AG04449 (cell line): ENCODE measurements around the gene EMP2.

ENCODE experiments used
- CTCF ChIA-PET: fragments of 350-600 bp; formaldehyde crosslinking; extraction: SDS; loops from one replicate; lab custom pipeline; 2021; ENCODE audit warnings: antibody characterized with exemption; lab: Yijun Ruan, JAX
- POLR2A ChIA-PET: fragments of 400-600, 350-600 bp; formaldehyde crosslinking; extraction: SDS; loops from one replicate; lab custom pipeline; 2020; ENCODE audit warnings: antibody characterized with exemption, inconsistent platforms; lab: Yijun Ruan, JAX
- DNase-seq: peaks from one replicate; pipeline ENCODE4 v3.0.0-alpha.2; 2010; ENCODE audit warnings: low read depth, low spot score
- H3K4me3 ChIP-seq: 2 replicates; pipeline ENCODE4 v1.5.1; 2011; ENCODE audit warnings: low read depth, mild to moderate bottlenecking, control low read depth, low read length
- TF ChIP-seq, protein P1 (sequence below): IDR thresholded peaks from one replicate; pipeline ENCODE4 v1.5.1; 2011; ENCODE audit warnings: mild to moderate bottlenecking, moderate library complexity, low read length, control low read depth, inconsistent platforms; ENCODE audit not compliant: insufficient read depth; ENCODE audit errors: missing control alignments

The EMP2 gene

DNA sequence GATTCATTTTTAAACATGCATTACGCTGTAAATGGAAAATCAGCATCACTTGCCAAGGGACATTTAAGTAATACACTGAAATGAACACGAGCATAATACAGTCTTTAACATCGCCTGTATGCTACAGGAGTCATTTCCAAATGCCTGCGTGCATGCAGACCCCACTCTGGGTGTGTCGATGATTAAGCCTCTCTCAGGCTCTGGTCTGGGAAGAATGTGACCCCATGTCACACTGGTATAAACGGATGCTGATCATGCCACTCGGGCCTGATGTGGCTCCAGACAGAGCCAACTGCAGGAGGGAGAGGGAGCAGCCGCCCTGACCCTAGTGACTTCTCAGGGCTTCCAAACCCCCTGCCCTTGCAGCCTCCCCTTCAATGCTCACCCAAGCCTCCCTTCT is 10.8 kb downstream of the EMP2 start:
- TF ChIP-seq, protein P1, sequence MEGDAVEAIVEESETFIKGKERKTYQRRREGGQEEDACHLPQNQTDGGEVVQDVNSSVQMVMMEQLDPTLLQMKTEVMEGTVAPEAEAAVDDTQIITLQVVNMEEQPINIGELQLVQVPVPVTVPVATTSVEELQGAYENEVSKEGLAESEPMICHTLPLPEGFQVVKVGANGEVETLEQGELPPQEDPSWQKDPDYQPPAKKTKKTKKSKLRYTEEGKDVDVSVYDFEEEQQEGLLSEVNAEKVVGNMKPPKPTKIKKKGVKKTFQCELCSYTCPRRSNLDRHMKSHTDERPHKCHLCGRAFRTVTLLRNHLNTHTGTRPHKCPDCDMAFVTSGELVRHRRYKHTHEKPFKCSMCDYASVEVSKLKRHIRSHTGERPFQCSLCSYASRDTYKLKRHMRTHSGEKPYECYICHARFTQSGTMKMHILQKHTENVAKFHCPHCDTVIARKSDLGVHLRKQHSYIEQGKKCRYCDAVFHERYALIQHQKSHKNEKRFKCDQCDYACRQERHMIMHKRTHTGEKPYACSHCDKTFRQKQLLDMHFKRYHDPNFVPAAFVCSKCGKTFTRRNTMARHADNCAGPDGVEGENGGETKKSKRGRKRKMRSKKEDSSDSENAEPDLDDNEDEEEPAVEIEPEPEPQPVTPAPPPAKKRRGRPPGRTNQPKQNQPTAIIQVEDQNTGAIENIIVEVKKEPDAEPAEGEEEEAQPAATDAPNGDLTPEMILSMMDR, result no peak
- DNase-seq, result no peak
- ChIA-PET POLR2A (no interaction called here), CTCF (interaction anchor here (5.5 kb wide), 1 partner anchor 9 kb away, joined by 35 read pairs; the partner anchor contains the start of gene EMP2)
- H3K4me3 ChIP-seq, result no peak overlapping the region

DNA sequence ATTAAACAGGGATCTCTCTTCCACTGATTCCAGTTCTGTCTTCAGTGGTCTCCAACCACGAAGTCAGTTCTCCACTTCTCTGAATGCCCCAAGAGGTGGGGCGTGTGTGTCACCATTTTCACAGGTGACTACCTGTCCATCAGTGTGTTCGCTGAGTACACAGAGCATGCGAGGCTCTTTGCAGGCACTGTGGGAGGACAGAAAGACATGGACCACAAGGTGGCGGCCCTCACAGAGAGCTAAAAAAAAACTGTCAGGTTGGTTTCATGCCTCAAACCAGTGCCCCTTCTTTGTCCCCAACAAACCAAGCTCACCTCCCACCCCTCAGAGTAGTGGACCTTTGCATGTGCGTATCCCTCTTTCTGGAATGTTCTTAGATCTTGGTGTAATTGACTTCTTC is 13.8 kb downstream of the EMP2 start:
- ChIA-PET POLR2A (no interaction called here), CTCF (interaction anchor here (1.0 to 5.5 kb wide), 4 partner anchors 12 to 352 kb away, joined by 3 to 35 read pairs (median 4); partner anchors contain the start of gene EMP2)
- no peak overlapping the region for H3K4me3 ChIP-seq
- TF ChIP-seq, protein P1, result no peak
- no peak for DNase-seq

DNA sequence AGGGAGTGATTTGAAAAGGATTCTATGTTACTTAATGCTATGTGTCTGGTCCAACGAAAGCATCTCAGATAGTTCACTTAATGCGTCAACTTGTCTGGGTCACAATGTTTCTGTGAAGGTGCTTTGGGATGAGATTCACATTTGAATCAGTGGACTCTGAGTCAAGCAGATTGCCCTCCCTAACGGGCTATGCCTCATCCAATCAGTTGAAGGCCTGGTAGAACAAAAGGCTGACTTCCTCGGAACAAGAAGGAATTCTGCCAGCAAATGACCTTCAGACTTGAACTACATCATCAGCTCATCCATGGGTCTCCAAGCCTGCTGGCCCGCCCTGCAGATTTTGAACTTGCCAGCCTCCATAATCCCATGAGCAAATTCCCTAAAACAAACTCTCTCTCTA is 15.2 kb downstream of the EMP2 start:
- DNase-seq, result no peak
- TF ChIP-seq, protein P1, result no peak
- POLR2A ChIA-PET, result no interaction called here
- CTCF ChIA-PET, result interaction anchor here (1.1 to 5.5 kb wide), 2 partner anchors 13 to 354 kb away, joined by 3 to 35 read pairs; partner anchors contain the start of gene EMP2
- H3K4me3 ChIP-seq, result no peak overlapping the region

DNA sequence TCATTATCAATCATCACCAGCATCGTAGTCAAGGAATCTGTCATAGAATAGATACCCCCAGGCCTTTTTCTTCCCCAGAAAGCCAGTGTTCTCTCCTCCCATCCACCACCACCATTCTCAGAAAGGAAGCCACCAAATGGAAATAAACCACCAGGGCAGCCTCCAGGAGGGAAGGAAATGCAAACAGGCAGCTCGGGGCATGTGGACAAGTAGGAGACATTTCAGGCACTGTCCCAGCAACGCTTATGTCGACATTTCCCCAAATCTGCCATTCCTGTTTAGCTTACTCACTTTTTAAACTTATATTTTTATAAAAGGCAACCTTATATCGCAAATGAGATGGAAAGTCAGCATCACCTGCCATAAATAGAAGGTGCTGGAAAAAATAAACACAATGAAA is 15.8 kb downstream of the EMP2 start:
- no peak for DNase-seq
- H3K4me3 ChIP-seq, result no peak overlapping the region
- POLR2A ChIA-PET, result no interaction called here
- TF ChIP-seq, protein P1, result no peak
- CTCF ChIA-PET, result interaction anchor here (5.5 kb wide), 1 partner anchor 14 kb away, joined by 35 read pairs; the partner anchor contains the start of gene EMP2

DNA sequence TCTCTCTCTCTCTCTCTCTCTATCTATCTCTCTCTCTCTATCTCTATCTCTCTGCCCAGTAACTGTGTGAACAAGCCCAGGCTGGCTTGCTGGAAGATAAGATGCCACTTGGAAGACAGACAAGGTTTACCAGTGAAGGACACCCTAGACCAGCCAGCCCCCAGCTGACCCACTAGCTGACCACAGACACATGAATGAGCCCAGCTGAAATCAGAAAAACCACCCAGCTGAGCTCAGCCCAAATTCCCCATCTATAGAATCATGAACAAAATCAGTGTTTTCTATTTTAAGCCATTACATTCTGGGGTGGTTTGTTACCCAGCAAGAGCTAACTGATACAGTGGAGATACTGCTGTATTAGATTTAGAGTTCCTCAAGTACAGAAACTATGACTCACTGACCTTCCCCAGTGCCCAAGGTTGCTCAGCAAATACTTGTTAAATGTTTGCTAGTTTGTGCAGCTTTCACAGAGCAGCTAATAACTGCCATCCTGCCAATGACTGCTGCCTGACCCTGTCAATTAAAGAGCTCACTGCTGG is 18.0 kb downstream of the EMP2 start:
- DNase-seq, result no peak
- CTCF ChIA-PET, result no interaction called here
- TF ChIP-seq, protein P1, result no peak
- H3K4me3 ChIP-seq, result no peak overlapping the region
- POLR2A ChIA-PET, result no interaction called here

DNA sequence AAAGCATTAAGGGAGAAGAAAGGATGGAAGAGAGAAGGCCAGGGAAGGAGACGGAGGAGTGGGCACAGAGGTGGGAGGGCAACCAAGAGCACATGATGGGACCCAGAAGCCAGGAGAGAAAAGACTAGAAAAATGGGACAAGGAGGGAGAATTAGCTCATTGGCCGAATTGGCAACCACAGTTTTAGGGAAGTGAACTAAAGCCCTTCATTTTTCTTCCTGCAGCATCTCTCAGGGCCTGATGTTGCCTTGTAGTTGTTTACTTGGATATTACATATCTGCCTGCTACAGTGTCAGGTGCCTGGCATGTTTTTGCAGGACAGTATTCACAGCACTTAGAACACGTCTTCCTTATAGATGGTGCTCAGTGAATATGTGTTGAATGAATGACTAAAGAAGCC is 19.0 kb downstream of the EMP2 start:
- ChIA-PET POLR2A (no interaction called here), CTCF (interaction anchor here (1.1 kb wide), 1 partner anchor 18 kb away, joined by 3 read pairs; no protein-coding TSS in a partner anchor)
- DNase-seq, result no peak
- no peak overlapping the region for H3K4me3 ChIP-seq
- TF ChIP-seq, protein P1, result no peak
